LNCaP clone FGC (cell line): Measurements from ENCODE around the gene PFN3.

Source experiments
- DNase-seq: peaks from one replicate; pipeline ENCODE4 v3.0.0-alpha.2; 2011; ENCODE audit warnings: low read depth
- H3K4me3 ChIP-seq: 2 replicates; pipeline ENCODE4 v1.5.1; 2011; ENCODE audit warnings: mild to moderate bottlenecking, low read depth, low read length, control low read depth
- CTCF ChIP-seq: IDR thresholded peaks from 2 replicates; pipeline ENCODE4 v1.5.1; 2012; ENCODE audit warnings: mild to moderate bottlenecking; ENCODE audit not compliant: control insufficient read depth, insufficient read depth; ENCODE audit errors: extremely low read depth

The PFN3 gene

GRCh38 chr5:177442066-177442826 lies 41.8 kb upstream of the PFN3 start:
- TF ChIP-seq CTCF, result no peak
- DNase-seq, result no peak
- no peak overlapping the region for H3K4me3 ChIP-seq

GRCh38 chr5:177440990-177441780 lies 40.7 kb upstream of the PFN3 start:
- TF ChIP-seq CTCF, result no peak
- H3K4me3 ChIP-seq, result no peak overlapping the region
- DNase-seq, result no peak

- H3K4me3 ChIP-seq, result no peak overlapping the region
- DNase-seq, result no peak
- TF ChIP-seq CTCF, result no peak
Measured at GRCh38 chr5:177440211-177440989, 39.9 kb upstream of the PFN3 start.

- TF ChIP-seq CTCF, result no peak
- H3K4me3 ChIP-seq, result no peak overlapping the region
Measured at GRCh38 chr5:177439518-177440053, 39.1 kb upstream of the PFN3 start.

GRCh38 chr5:177438468-177438867 lies 38.0 kb upstream of the PFN3 start:
- no peak overlapping the region for H3K4me3 ChIP-seq
- DNase-seq, result no peak
- TF ChIP-seq CTCF, result no peak

More at GRCh38 chr5:177439518-177440053, 39.1 kb upstream of the PFN3 start:
- no peak for DNase-seq

- H3K4me3 ChIP-seq, result no peak overlapping the region
- DNase-seq, result no peak
- no peak for TF ChIP-seq CTCF
Measured at GRCh38 chr5:177437623-177438022, 37.2 kb upstream of the PFN3 start.
